ENCODE results near the gene PIP4P1.

DNA sequence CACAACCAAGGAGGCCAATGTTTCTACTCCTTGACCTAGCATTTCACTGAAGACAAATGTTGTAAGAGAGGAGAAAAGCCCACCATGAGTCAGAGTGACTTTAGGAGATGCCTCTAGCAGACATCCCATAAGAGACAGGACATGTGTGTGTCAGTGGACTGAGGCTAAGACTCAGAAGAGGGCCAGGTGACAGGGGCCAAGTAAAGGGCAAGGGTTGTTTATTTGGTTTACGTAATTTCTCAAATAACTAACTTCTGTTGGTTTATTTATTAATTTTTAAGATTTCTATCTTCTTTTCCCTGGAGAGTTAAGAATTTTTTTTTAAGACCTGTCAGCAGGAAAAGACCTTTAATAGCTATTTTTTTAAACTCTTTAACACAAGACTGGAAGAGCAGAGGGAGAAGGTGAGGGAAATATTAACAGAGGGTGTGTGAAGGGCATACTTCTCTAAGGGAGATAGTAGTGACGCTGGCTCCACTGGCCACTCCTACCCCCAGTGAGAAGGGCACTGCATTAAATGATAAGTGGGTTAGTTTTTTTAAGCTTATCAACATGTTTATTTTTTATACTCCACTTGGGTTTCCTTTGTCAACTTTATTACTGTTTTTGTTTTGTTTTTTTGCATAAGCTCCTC is 11.4 kb upstream of the PIP4P1 start:
- TF ChIP-seq, protein P1, sequence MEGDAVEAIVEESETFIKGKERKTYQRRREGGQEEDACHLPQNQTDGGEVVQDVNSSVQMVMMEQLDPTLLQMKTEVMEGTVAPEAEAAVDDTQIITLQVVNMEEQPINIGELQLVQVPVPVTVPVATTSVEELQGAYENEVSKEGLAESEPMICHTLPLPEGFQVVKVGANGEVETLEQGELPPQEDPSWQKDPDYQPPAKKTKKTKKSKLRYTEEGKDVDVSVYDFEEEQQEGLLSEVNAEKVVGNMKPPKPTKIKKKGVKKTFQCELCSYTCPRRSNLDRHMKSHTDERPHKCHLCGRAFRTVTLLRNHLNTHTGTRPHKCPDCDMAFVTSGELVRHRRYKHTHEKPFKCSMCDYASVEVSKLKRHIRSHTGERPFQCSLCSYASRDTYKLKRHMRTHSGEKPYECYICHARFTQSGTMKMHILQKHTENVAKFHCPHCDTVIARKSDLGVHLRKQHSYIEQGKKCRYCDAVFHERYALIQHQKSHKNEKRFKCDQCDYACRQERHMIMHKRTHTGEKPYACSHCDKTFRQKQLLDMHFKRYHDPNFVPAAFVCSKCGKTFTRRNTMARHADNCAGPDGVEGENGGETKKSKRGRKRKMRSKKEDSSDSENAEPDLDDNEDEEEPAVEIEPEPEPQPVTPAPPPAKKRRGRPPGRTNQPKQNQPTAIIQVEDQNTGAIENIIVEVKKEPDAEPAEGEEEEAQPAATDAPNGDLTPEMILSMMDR (IDR thresholded peaks at IDR 0.05): no peak
- TF ChIP-seq EP300 (IDR thresholded peaks at IDR 0.05) (no peak), POLR2A (IDR thresholded peaks at IDR 0.05) (no peak)

All from sigmoid colon (tissue), 4 donors.